HepG2 (cell line): ENCODE measurements around the gene CAPRIN1. TPM values are rescaled to one million over a fixed set of nuclear protein-coding genes. Genes with fewer than 3 reads are reported as not detected.

ENCODE experiments used
- ATAC-seq: fragments of 200-7000 bp; cut with Tn5 transposase; 3 replicates; pipeline ENCODE4 v1.9.1; 2020; ENCODE audit warnings: mild to moderate bottlenecking, moderate library complexity
- BruUV-seq: library from RNA; stranded (reverse); fragments of 400-500 nt; replicated peaks from 2 replicates; lab custom pipeline; 2021; lab: Mats Ljungman, UMichigan
- CTCF ChIA-PET: fragments of 300-600 bp; formaldehyde crosslinking; extraction: SDS; loops from one replicate; lab custom pipeline; 2021; ENCODE audit warnings: low total read pairs, inconsistent platforms, low intra/inter-chr PET ratio; lab: Yijun Ruan, JAX
- POLR2A ChIA-PET: fragments of 350-600 bp; sonication (Branson Sonifier 250); formaldehyde crosslinking; loops from one replicate; lab custom pipeline; 2020; ENCODE audit warnings: antibody characterized with exemption, inconsistent platforms; lab: Yijun Ruan, JAX
- DNase-seq: peaks from one replicate; pipeline ENCODE4 v3.0.0-alpha.2; 2015; ENCODE audit warnings: low spot score
- FAIRE-seq: peaks from 3 replicates; lab custom pipeline; 2011; peaks lifted over from hg19 to GRCh38; lab: Jason Lieb, UNC
- H2AFZ ChIP-seq: one replicate; pipeline ENCODE4 v1.6.1; 2011; ENCODE audit warnings: low read length, inconsistent platforms
- H3K27ac ChIP-seq: fragments of 300-600 bp; 3 replicates; pipeline ENCODE4 v1.8.0; 2011; ENCODE audit warnings: mixed run types, mild to moderate bottlenecking, mixed read lengths, low read length, inconsistent platforms; ENCODE audit not compliant: insufficient read depth; ENCODE audit errors: extremely low read length
- H3K27me3 ChIP-seq, 2 experiments: fragments of 200-600 bp in 1 of 2; 2 replicates in 1 of 2; 3 replicates in 1 of 2; pipeline versions ENCODE4 v1.6.0 to v1.8.0; 2011; ENCODE audit warnings: low read length in 2 of 2, mild to moderate bottlenecking in 2 of 2, moderate library complexity in 2 of 2, inconsistent platforms in 1 of 2; ENCODE audit not compliant: insufficient read depth in 2 of 2, control insufficient read depth in 1 of 2
- H3K36me3 ChIP-seq, 2 experiments: fragments of 200-600 bp in 1 of 2; replicated peaks in 1 of 2; 2 replicates in 1 of 2; 3 replicates in 1 of 2; pipeline versions ENCODE4 v1.5.1 to v1.8.0; 2011; ENCODE audit warnings: low read length in 2 of 2, inconsistent platforms in 1 of 2; ENCODE audit not compliant: insufficient read depth in 2 of 2, control insufficient read depth in 1 of 2
- H3K4me1 ChIP-seq: 2 replicates; pipeline ENCODE4 v1.5.1; 2012; ENCODE audit warnings: low read length, inconsistent platforms; ENCODE audit not compliant: insufficient read depth
- H3K4me2 ChIP-seq: 2 replicates; pipeline ENCODE4 v1.6.0; 2011; ENCODE audit warnings: low read depth, low read length, inconsistent platforms
- H3K4me3 ChIP-seq, 3 experiments: fragments of 200-600 bp in 1 of 3; sonication (generic), shearing (Covaris generic) in 1 of 3; replicated peaks in 1 of 3; 2 replicates each; pipeline ENCODE4 v1.5.1; 2011 to 2016; ENCODE audit warnings: low read length in 3 of 3, inconsistent platforms in 2 of 3, low read depth in 2 of 3, mild to moderate bottlenecking in 2 of 3, control low read depth in 1 of 3, mixed read lengths in 1 of 3; ENCODE audit not compliant: insufficient read depth in 1 of 3
- H3K79me2 ChIP-seq: one replicate; pipeline ENCODE4 v1.6.1; 2011; ENCODE audit warnings: low read length, inconsistent platforms; ENCODE audit not compliant: insufficient read depth
- H3K9ac ChIP-seq: 2 replicates; pipeline ENCODE4 v1.6.0; 2011; ENCODE audit warnings: mild to moderate bottlenecking, low read depth, low read length, inconsistent platforms; ENCODE audit not compliant: insufficient read depth
- H3K9me3 ChIP-seq: 2 replicates; pipeline ENCODE4 v1.5.1; 2012; ENCODE audit warnings: mild to moderate bottlenecking, low read length
- H4K20me1 ChIP-seq: 2 replicates; pipeline ENCODE4 v1.6.0; 2011; ENCODE audit warnings: inconsistent platforms, mild to moderate bottlenecking, low read length, moderate library complexity; ENCODE audit not compliant: insufficient read depth
- ATF5 ChIP-seq: sonication (generic); formaldehyde crosslinking; IDR thresholded peaks from 2 replicates; pipeline ENCODE4 v1.4.0; 2020; ENCODE audit warnings: mild to moderate bottlenecking, low read depth, missing genetic modification reagents
- ETV5 ChIP-seq: IDR thresholded peaks from 2 replicates; pipeline ENCODE4 v1.6.1; 2018; ENCODE audit warnings: missing biosample characterization, missing genetic modification reagents, inconsistent platforms, borderline replicate concordance
- HOXA7 ChIP-seq: sonication (generic); formaldehyde crosslinking; IDR thresholded peaks from 2 replicates; pipeline ENCODE4 v1.8.1; 2022; ENCODE audit warnings: mild to moderate bottlenecking, missing genetic modification reagents, moderate library complexity
- MED13 ChIP-seq: sonication (generic); formaldehyde crosslinking; IDR thresholded peaks from 2 replicates; pipeline ENCODE4 v1.5.0; 2020; ENCODE audit warnings: missing genetic modification reagents
- NFIB ChIP-seq: sonication (generic); formaldehyde crosslinking; IDR thresholded peaks from 2 replicates; pipeline ENCODE4 v1.9.0; 2021; ENCODE audit warnings: missing genetic modification reagents, mild to moderate bottlenecking, borderline replicate concordance
- PHF8 ChIP-seq: sonication (generic); formaldehyde crosslinking; IDR thresholded peaks from 2 replicates; pipeline ENCODE4 v1.5.0; 2020; ENCODE audit warnings: missing genetic modification reagents
- SALL2 ChIP-seq: sonication (generic); formaldehyde crosslinking; IDR thresholded peaks from 2 replicates; pipeline ENCODE4 v1.8.1; 2023; ENCODE audit warnings: mild to moderate bottlenecking, missing genetic modification reagents, inconsistent platforms
- SCMH1 ChIP-seq: sonication (generic); formaldehyde crosslinking; IDR thresholded peaks from 2 replicates; pipeline ENCODE4 v1.9.0; 2021; ENCODE audit warnings: missing genetic modification reagents, mild to moderate bottlenecking, borderline replicate concordance
- SNRNP70 ChIP-seq: fragments of 200-400 bp; formaldehyde crosslinking; IDR thresholded peaks from 2 replicates; pipeline ENCODE4 v1.6.1; 2017; ENCODE audit warnings: mild to moderate bottlenecking, low read depth, low read length, moderate library complexity
- TSC22D2 ChIP-seq: sonication (generic); formaldehyde crosslinking; IDR thresholded peaks from 2 replicates; pipeline ENCODE4 v1.5.1; 2020; ENCODE audit warnings: missing genetic modification reagents, mild to moderate bottlenecking, borderline replicate concordance
- ZNF3 ChIP-seq: IDR thresholded peaks from 2 replicates; pipeline ENCODE4 v1.7.0; 2017; ENCODE audit warnings: inconsistent platforms
- ZNF329 ChIP-seq: sonication (generic); formaldehyde crosslinking; IDR thresholded peaks from 2 replicates; pipeline ENCODE4 v1.9.0; 2021; ENCODE audit warnings: low read depth, mild to moderate bottlenecking, missing genetic modification reagents
- ZNF552 ChIP-seq: sonication (generic); formaldehyde crosslinking; IDR thresholded peaks from 2 replicates; pipeline ENCODE4 v1.9.0; 2022; ENCODE audit warnings: missing genetic modification reagents, mild to moderate bottlenecking, borderline replicate concordance
- ZNF598 ChIP-seq: sonication (generic); formaldehyde crosslinking; IDR thresholded peaks from 2 replicates; pipeline ENCODE4 v1.5.1; 2020; ENCODE audit warnings: mild to moderate bottlenecking, missing genetic modification reagents, borderline replicate concordance
- ZSCAN20 ChIP-seq: sonication (generic); formaldehyde crosslinking; IDR thresholded peaks from 2 replicates; pipeline ENCODE4 v1.4.0; 2020; ENCODE audit warnings: missing genetic modification reagents, mild to moderate bottlenecking, borderline replicate concordance
- ZSCAN25 ChIP-seq: sonication (generic); formaldehyde crosslinking; IDR thresholded peaks from 2 replicates; pipeline ENCODE4 v1.8.0; 2022; ENCODE audit warnings: mild to moderate bottlenecking, missing genetic modification reagents
- WGBS: methylation state at CpG from one replicate; pipeline ENCODE4 v1.1.6; 2017; ENCODE audit warnings: low lambda C conversion rate; 5-methylcytosine and 5-hydroxymethylcytosine counted together
- in situ Hi-C: cut with HindIII; loops from 2 replicates; pipeline ENCODE4 v1.10.0; 2017; ENCODE audit warnings: low pct_unique_long_range_greater_than_20kb; ENCODE audit not compliant: extremely low pct_ligation_motif_present
- intact Hi-C: fragments of 100-400 bp; cut with micrococcal nuclease; formaldehyde crosslinking; loops from one replicate; pipeline ENCODE4 v1.10.0; 2022; ENCODE audit not compliant: unreplicated experiment
- polyA plus RNA-seq, 8 experiments: library from polyadenylated mRNA; depleted of rRNA in 3 of 8; stranded (reverse) in 7 of 8; unstranded in 1 of 8; fragments of >200 nt; fragmentation: Illumina TruSeq in 4 of 8; extraction: Trizol in 4 of 8; gene quantifications; 2 replicates each; pipeline versions ENCODE4 v1.2.1 to v1.2.3, GENCODE V29; 2011 to 2016; ENCODE audit warnings: low read depth in 4 of 8, missing spikeins in 1 of 8, mixed read lengths in 1 of 8; ENCODE audit not compliant: insufficient read depth in 1 of 8
- total RNA-seq, 5 experiments: library from RNA; depleted of rRNA; stranded (reverse); fragments of >200 nt; fragmentation: Illumina TruSeq; extraction: Trizol; gene quantifications; 2 replicates each; pipeline ENCODE4 v1.2.3, GENCODE V29; 2016; ENCODE audit warnings: low read depth in 1 of 5
- TF ChIP-seq, protein P1 (sequence below): sonication (generic); formaldehyde crosslinking; IDR thresholded peaks from 2 replicates; pipeline ENCODE4 v1.5.1; 2020; ENCODE audit warnings: mild to moderate bottlenecking, missing genetic modification reagents, moderate library complexity
- TF ChIP-seq, protein P2 (sequence below): IDR thresholded peaks from 2 replicates; pipeline ENCODE4 v1.6.1; 2016; ENCODE audit warnings: missing compliant biosample characterization, missing genetic modification reagents, borderline replicate concordance

CAPRIN1 gene
- total and polyA plus RNA-seq, 2 of the 13 experiments (the other 11 are each of a cell fraction or from before 2014, with no cell fraction given): 114 to 162 TPM

DNA sequence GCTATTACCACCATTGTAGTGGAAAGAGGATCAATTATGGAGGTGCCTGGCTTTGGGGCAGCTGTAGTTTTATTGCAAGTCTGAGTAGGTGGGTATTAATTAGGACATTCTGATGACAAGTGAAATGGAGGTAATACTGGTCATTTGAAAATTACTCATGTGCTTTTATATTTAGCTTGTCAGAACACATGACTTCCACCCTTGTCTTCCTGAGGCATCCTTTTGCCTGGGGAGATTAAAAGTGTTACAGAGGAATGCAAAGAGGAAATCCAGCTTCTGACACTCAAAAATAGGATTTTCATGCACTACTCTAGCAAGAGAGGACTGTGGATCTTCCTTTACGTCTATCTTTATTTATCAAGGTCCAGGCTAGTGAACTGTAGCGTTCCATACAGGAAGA is 44.7 kb upstream of the CAPRIN1 start:
- FAIRE-seq (no peak), DNase-seq (no peak), ATAC-seq (no peak)
- BruUV-seq: no TSS peak
- H3K27ac ChIP-seq: no peak overlapping the region
- H3K9ac ChIP-seq: no peak overlapping the region
- H3K79me2 ChIP-seq: no peaks in the 10 kb centered on the region
- intact Hi-C loops: no loop called here
- H3K9me3 ChIP-seq: no peaks in the 10 kb centered on the region
- H2AFZ ChIP-seq: no peak overlapping the region
- POLR2A ChIA-PET: no interaction called here
- H3K4me3 ChIP-seq: no peak overlapping the region
- CTCF ChIA-PET: no interaction called here
- TF ChIP-seq HOXA7 (CRISPR knock-in tag) (no peak), ZNF598 (CRISPR knock-in tag) (no peak), SALL2 (CRISPR knock-in tag) (no peak), MED13 (CRISPR knock-in tag) (no peak), PHF8 (no peak)
- TF ChIP-seq, protein P1, sequence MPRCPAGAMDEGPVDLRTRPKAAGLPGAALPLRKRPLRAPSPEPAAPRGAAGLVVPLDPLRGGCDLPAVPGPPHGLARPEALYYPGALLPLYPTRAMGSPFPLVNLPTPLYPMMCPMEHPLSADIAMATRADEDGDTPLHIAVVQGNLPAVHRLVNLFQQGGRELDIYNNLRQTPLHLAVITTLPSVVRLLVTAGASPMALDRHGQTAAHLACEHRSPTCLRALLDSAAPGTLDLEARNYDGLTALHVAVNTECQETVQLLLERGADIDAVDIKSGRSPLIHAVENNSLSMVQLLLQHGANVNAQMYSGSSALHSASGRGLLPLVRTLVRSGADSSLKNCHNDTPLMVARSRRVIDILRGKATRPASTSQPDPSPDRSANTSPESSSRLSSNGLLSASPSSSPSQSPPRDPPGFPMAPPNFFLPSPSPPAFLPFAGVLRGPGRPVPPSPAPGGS (CRISPR knock-in tag): no peak
- no peaks in the 10 kb centered on the region for H4K20me1 ChIP-seq
- 0 out of 2 replicates have a peak, but pooled peaks cover 6% of the 10 kb centered on the region for H3K4me1 ChIP-seq
- no peaks in the 10 kb centered on the region for H3K36me3 ChIP-seq
- in situ Hi-C loops: no loop called here
- WGBS: 0% methylated on average over 2 of the region's 2 CpGs
- H3K27me3 ChIP-seq: no peaks in the 10 kb centered on the region; a peak in 1 of 5 replicates
- no peak overlapping the region for H3K4me2 ChIP-seq

DNA sequence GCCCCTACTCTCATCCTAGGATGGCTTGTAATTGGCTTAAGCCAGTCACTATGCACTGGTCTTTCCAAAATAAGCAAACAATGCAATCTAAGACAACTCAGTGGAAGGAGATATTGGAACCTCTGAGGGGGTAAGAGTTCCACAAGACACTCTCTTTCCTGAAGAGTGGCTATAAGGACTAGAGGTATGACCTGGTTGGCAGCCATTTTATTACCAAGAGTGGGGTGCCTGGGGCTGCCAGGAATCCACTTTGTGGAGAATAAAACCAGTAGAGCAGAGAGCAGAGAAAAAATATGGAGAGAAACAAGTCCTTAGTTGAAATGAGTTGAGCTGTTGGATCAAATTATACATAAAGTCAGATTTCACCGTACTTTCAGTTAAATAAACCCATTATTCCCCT is 38.8 kb upstream of the CAPRIN1 start:
- Histone ChIP-seq H3K79me2 (no peaks in the 10 kb centered on the region), H3K4me2 (no peak overlapping the region), H3K36me3 (no peaks in the 10 kb centered on the region), H3K9ac (no peak overlapping the region), H3K4me1 (no peaks in the 10 kb centered on the region), H2AFZ (no peak overlapping the region), H3K27ac (no peak overlapping the region), H3K27me3 (no peaks in the 10 kb centered on the region; a peak in 1 of 5 replicates), H4K20me1 (no peaks in the 10 kb centered on the region), H3K4me3 (no peak overlapping the region), H3K9me3 (no peaks in the 10 kb centered on the region)
- ATAC-seq (no peak), FAIRE-seq (no peak), DNase-seq (no peak)
- no TSS peak for BruUV-seq
- intact Hi-C loops: no loop called here
- ChIA-PET CTCF (no interaction called here), POLR2A (no interaction called here)
- in situ Hi-C loops: no loop called here
- 49% methylated on average over 1 of the region's 1 CpG for WGBS
- no peak for TF ChIP-seq SNRNP70
- no peak for TF ChIP-seq TSC22D2 (CRISPR knock-in tag)
- no peak for TF ChIP-seq ZNF3 (CRISPR knock-in tag)
- TF ChIP-seq ZNF329 (CRISPR knock-in tag): no peak
- TF ChIP-seq ZSCAN20 (CRISPR knock-in tag): no peak
- TF ChIP-seq ETV5 (CRISPR knock-in tag): no peak
- no peak for TF ChIP-seq ZNF552 (CRISPR knock-in tag)
- no peak for TF ChIP-seq SCMH1
- TF ChIP-seq, protein P2, sequence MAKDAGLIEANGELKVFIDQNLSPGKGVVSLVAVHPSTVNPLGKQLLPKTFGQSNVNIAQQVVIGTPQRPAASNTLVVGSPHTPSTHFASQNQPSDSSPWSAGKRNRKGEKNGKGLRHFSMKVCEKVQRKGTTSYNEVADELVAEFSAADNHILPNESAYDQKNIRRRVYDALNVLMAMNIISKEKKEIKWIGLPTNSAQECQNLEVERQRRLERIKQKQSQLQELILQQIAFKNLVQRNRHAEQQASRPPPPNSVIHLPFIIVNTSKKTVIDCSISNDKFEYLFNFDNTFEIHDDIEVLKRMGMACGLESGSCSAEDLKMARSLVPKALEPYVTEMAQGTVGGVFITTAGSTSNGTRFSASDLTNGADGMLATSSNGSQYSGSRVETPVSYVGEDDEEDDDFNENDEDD (CRISPR knock-in tag): no peak
- no peak for TF ChIP-seq NFIB (CRISPR knock-in tag)
- TF ChIP-seq ATF5 (CRISPR knock-in tag): no peak
- no peak for TF ChIP-seq ZSCAN25 (CRISPR knock-in tag)
